ENCODE measurements around the gene ANK2. TPM values are rescaled to one million over a fixed set of nuclear protein-coding genes. Genes with fewer than 3 reads are reported as not detected.

ANK2 gene
- total RNA-seq, 2 experiments from 2014 or later = 0.38 to 4.0 TPM

GRCh38 chr4:113086172-113086695 lies 36.8 kb downstream of the ANK2 start:
- Histone ChIP-seq H3K4me2 (ENCODE audit: low read length) (no peak overlapping the region), H4K20me1 (ENCODE audit: insufficient read depth, low read length) (no peaks in the 10 kb centered on the region), H3K27ac (ENCODE audit: low read depth, low read length, poor library complexity, severe bottlenecking) (no peak overlapping the region), H2AFZ (ENCODE audit: low read length) (no peak overlapping the region), H3K4me1 (ENCODE audit: insufficient read depth, low read length, poor library complexity, severe bottlenecking) (no peaks in the 10 kb centered on the region), H3K9me2 (ENCODE audit: insufficient read depth, low read length) (no peaks in the 10 kb centered on the region), H3K79me2 (ENCODE audit: insufficient read depth, low read depth, low read length) (no peaks in the 10 kb centered on the region), H3K4me3 (ENCODE audit: low read depth, low read length, poor library complexity, severe bottlenecking) (no peak overlapping the region), H3K9me3 (ENCODE audit: low read length) (no peaks in the 10 kb centered on the region), H3K36me3 (ENCODE audit: insufficient read depth, low read length) (no peaks in the 10 kb centered on the region)
- intact Hi-C loops (cut with micrococcal nuclease; ENCODE audit: unreplicated experiment) = no loop called here
- no TSS peak for BruUV-seq (replicated peaks)
- no peak for TF ChIP-seq CTCF (conservative IDR thresholded peaks at IDR 0.05; ENCODE audit: low read length)
- no peak for DNase-seq (ENCODE audit: low spot score)
- POLR2A ChIA-PET = interaction anchor here (0.7 kb wide), 1 partner anchor 28 kb away, joined by 3 read pairs; no protein-coding TSS in a partner anchor
- CTCF ChIA-PET (ENCODE audit: unreplicated experiment) = no interaction called here

GRCh38 chr4:113088050-113088449 lies 38.6 kb downstream of the ANK2 start:
- Histone ChIP-seq H3K9me3 (ENCODE audit: low read length) (no peaks in the 10 kb centered on the region), H4K20me1 (ENCODE audit: insufficient read depth, low read length) (no peaks in the 10 kb centered on the region), H3K79me2 (ENCODE audit: insufficient read depth, low read depth, low read length) (no peaks in the 10 kb centered on the region), H3K9me2 (ENCODE audit: insufficient read depth, low read length) (no peaks in the 10 kb centered on the region), H2AFZ (ENCODE audit: low read length) (no peak overlapping the region), H3K4me3 (ENCODE audit: low read depth, low read length, poor library complexity, severe bottlenecking) (no peak overlapping the region), H3K4me1 (ENCODE audit: insufficient read depth, low read length, poor library complexity, severe bottlenecking) (no peaks in the 10 kb centered on the region), H3K4me2 (ENCODE audit: low read length) (no peak overlapping the region), H3K36me3 (ENCODE audit: insufficient read depth, low read length) (no peaks in the 10 kb centered on the region), H3K27ac (ENCODE audit: low read depth, low read length, poor library complexity, severe bottlenecking) (no peak overlapping the region)
- DNase-seq (ENCODE audit: low spot score) = no peak
- ChIA-PET CTCF (ENCODE audit: unreplicated experiment) (no interaction called here), POLR2A (no interaction called here)
- BruUV-seq (replicated peaks) = no TSS peak
- intact Hi-C loops (cut with micrococcal nuclease; ENCODE audit: unreplicated experiment) = no loop called here
- no peak for TF ChIP-seq EZH2phosphoT487 (IDR thresholded peaks at IDR 0.05; ENCODE audit: borderline replicate concordance, low read depth, low read length)
- TF ChIP-seq CTCF (conservative IDR thresholded peaks at IDR 0.05; ENCODE audit: low read length) = no peak

GRCh38 chr4:113090954-113091353 lies 41.5 kb downstream of the ANK2 start:
- ChIA-PET CTCF (ENCODE audit: unreplicated experiment) (no interaction called here), POLR2A (interaction anchor here (0.5 to 1.1 kb wide), 4 partner anchors 23 to 369 kb away, joined by 3 to 4 read pairs (median 3); no protein-coding TSS in a partner anchor)
- no peaks in the 10 kb centered on the region for H3K36me3 ChIP-seq (ENCODE audit: insufficient read depth, low read length)
- BruUV-seq (replicated peaks) = no TSS peak
- intact Hi-C loops (cut with micrococcal nuclease; ENCODE audit: unreplicated experiment) = no loop called here
- TF ChIP-seq CTCF (conservative IDR thresholded peaks at IDR 0.05; ENCODE audit: low read length) (no peak), EZH2phosphoT487 (IDR thresholded peaks at IDR 0.05; ENCODE audit: borderline replicate concordance, low read depth, low read length) (no peak)
- no peak overlapping the region for H3K27ac ChIP-seq (ENCODE audit: low read depth, low read length, poor library complexity, severe bottlenecking)
- H3K4me3 ChIP-seq (ENCODE audit: low read depth, low read length, poor library complexity, severe bottlenecking) = no peak overlapping the region
- no peaks in the 10 kb centered on the region for H3K9me3 ChIP-seq (ENCODE audit: low read length)
- no peaks in the 10 kb centered on the region for H4K20me1 ChIP-seq (ENCODE audit: insufficient read depth, low read length)
- H2AFZ ChIP-seq (ENCODE audit: low read length) = no peak overlapping the region
- no peaks in the 10 kb centered on the region for H3K79me2 ChIP-seq (ENCODE audit: insufficient read depth, low read depth, low read length)
- H3K9me2 ChIP-seq (ENCODE audit: insufficient read depth, low read length) = no peaks in the 10 kb centered on the region
- DNase-seq (ENCODE audit: low spot score) = no peak
- H3K4me2 ChIP-seq (ENCODE audit: low read length) = no peak overlapping the region
- H3K4me1 ChIP-seq (ENCODE audit: insufficient read depth, low read length, poor library complexity, severe bottlenecking) = no peaks in the 10 kb centered on the region
